Measurements from ENCODE around the gene U2AF2. TPM values are rescaled to one million over a fixed set of nuclear protein-coding genes. Genes with fewer than 3 reads are reported as not detected.

The U2AF2 gene
- total RNA-seq, 6 experiments from 2014 or later = 55.1 to 75.6 (median 63.5) TPM

GRCh38 chr19:55697698-55698097, 42.9 kb downstream of the U2AF2 start:
- intact Hi-C loops (cut with DNase I) = no loop called here
- no peak overlapping the region for H3K27ac ChIP-seq
- DNase-seq = no peak
- WGBS (ENCODE audit: insufficient coverage, low coverage, low lambda C conversion rate, missing lambda C conversion rate) = 94% methylated on average over 7 of the region's 8 CpGs
- no peak for ATAC-seq
- H3K4me3 ChIP-seq = no peak overlapping the region
- H3K36me3 ChIP-seq = peaks cover 3 to 50% (median 19%) of the 10 kb centered on the region in 4 donors
- no peaks in the 10 kb centered on the region for H3K9me3 ChIP-seq
- TF ChIP-seq CTCF (IDR thresholded peaks at IDR 0.05) = no peak
- TF ChIP-seq POLR2A (IDR thresholded peaks at IDR 0.05) = no peak
- H3K27me3 ChIP-seq = no peaks in the 10 kb centered on the region
- H3K4me1 ChIP-seq = no peaks in the 10 kb centered on the region

- Histone ChIP-seq H3K27ac (no peak overlapping the region), H3K4me3 (no peak overlapping the region), H3K36me3 (peaks cover 0 to 45% (median 16%) of the 10 kb centered on the region in 4 donors), H3K9me3 (no peaks in the 10 kb centered on the region), H3K4me1 (no peaks in the 10 kb centered on the region), H3K27me3 (no peaks in the 10 kb centered on the region)
- no peak for TF ChIP-seq POLR2A (IDR thresholded peaks at IDR 0.05)
- no peak for TF ChIP-seq CTCF (IDR thresholded peaks at IDR 0.05)
- intact Hi-C loops (cut with DNase I) = no loop called here
- ATAC-seq (no peak), DNase-seq (no peak)
- 97% methylated on average over 8 of the region's 17 CpGs for WGBS (ENCODE audit: insufficient coverage, low coverage, low lambda C conversion rate, missing lambda C conversion rate)
Measured at GRCh38 chr19:55698256-55698655, 43.4 kb downstream of the U2AF2 start.

GRCh38 chr19:55699221-55699620, 44.4 kb downstream of the U2AF2 start:
- WGBS (ENCODE audit: insufficient coverage, low coverage, low lambda C conversion rate, missing lambda C conversion rate) = 88% methylated on average over 11 of the region's 11 CpGs
- DNase-seq = no peak
- intact Hi-C loops (cut with DNase I) = no loop called here

GRCh38 chr19:55700813-55701212, 46.0 kb downstream of the U2AF2 start:
- H3K27ac ChIP-seq = no peak overlapping the region
- intact Hi-C loops (cut with DNase I) = no loop called here
- ATAC-seq (no peak), DNase-seq (no peak)
- no peaks in the 10 kb centered on the region for H3K4me1 ChIP-seq
- H3K9me3 ChIP-seq = no peaks in the 10 kb centered on the region
- peaks cover 0 to 22% (median 3%) of the 10 kb centered on the region in 4 donors for H3K36me3 ChIP-seq
- 96% methylated on average over 7 of the region's 12 CpGs for WGBS (ENCODE audit: insufficient coverage, low coverage, low lambda C conversion rate, missing lambda C conversion rate)
- TF ChIP-seq CTCF (IDR thresholded peaks at IDR 0.05) (no peak), POLR2A (IDR thresholded peaks at IDR 0.05) (no peak)
- no peaks in the 10 kb centered on the region for H3K27me3 ChIP-seq
- H3K4me3 ChIP-seq = no peak overlapping the region

More at GRCh38 chr19:55699221-55699620, 44.4 kb downstream of the U2AF2 start:
- H3K4me1 ChIP-seq = no peaks in the 10 kb centered on the region
- TF ChIP-seq POLR2A (IDR thresholded peaks at IDR 0.05) = no peak
- TF ChIP-seq CTCF (IDR thresholded peaks at IDR 0.05) = no peak
- H3K27ac ChIP-seq = no peak overlapping the region
- no peaks in the 10 kb centered on the region for H3K9me3 ChIP-seq
- no peak overlapping the region for H3K4me3 ChIP-seq
- ATAC-seq = no peak
- no peaks in the 10 kb centered on the region for H3K27me3 ChIP-seq
- H3K36me3 ChIP-seq = peaks cover 0 to 37% (median 14%) of the 10 kb centered on the region in 4 donors

GRCh38 chr19:55702131-55702627, 47.3 kb downstream of the U2AF2 start:
- no peaks in the 10 kb centered on the region for H3K9me3 ChIP-seq
- intact Hi-C loops (cut with DNase I) = no loop called here
- H3K36me3 ChIP-seq = peaks cover 0 to 13% (median 1%) of the 10 kb centered on the region in 4 donors
- ATAC-seq (no peak), DNase-seq (no peak)
- 78% methylated on average over 9 of the region's 13 CpGs for WGBS (ENCODE audit: insufficient coverage, low coverage, low lambda C conversion rate, missing lambda C conversion rate)
- no peak overlapping the region for H3K4me3 ChIP-seq
- TF ChIP-seq POLR2A (IDR thresholded peaks at IDR 0.05) (no peak), CTCF (IDR thresholded peaks at IDR 0.05) (no peak)
- H3K27me3 ChIP-seq = no peaks in the 10 kb centered on the region
- no peaks in the 10 kb centered on the region for H3K4me1 ChIP-seq
- H3K27ac ChIP-seq = no peak overlapping the region
